ENCODE results near the gene PSMD6. TPM values are rescaled to one million over a fixed set of nuclear protein-coding genes. Genes with fewer than 3 reads are reported as not detected.

PSMD6 gene
- total RNA-seq, 1 donor from 2014 or later, result 78.6 TPM

DNA sequence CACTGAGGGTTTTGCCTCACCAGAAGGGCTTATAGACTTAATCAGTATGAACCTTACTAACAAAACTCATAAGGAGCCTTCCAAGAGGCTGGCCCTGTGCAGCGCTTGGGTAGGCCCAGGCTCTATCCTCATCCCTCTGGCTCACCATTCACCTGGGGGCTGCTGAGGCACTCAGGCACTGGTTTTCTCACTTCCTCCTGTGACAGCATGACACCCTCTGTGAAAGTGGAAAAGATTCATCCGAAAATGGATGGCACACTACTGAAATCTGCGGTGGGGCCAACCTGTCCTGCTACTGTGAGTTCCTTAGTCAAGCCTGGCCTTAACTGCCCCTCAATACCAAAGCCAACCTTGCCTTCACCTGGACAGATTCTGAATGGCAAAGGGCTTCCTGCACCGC, 41.3 kb downstream of the PSMD6 start:
- H3K9me3 Mint-ChIP-seq (ENCODE audit: unreplicated experiment), result no peaks in the 10 kb centered on the region
- H3K27me3 Mint-ChIP-seq (ENCODE audit: unreplicated experiment), result no peaks in the 10 kb centered on the region
- no peak overlapping the region for H3K27ac Mint-ChIP-seq (ENCODE audit: unreplicated experiment)

DNA sequence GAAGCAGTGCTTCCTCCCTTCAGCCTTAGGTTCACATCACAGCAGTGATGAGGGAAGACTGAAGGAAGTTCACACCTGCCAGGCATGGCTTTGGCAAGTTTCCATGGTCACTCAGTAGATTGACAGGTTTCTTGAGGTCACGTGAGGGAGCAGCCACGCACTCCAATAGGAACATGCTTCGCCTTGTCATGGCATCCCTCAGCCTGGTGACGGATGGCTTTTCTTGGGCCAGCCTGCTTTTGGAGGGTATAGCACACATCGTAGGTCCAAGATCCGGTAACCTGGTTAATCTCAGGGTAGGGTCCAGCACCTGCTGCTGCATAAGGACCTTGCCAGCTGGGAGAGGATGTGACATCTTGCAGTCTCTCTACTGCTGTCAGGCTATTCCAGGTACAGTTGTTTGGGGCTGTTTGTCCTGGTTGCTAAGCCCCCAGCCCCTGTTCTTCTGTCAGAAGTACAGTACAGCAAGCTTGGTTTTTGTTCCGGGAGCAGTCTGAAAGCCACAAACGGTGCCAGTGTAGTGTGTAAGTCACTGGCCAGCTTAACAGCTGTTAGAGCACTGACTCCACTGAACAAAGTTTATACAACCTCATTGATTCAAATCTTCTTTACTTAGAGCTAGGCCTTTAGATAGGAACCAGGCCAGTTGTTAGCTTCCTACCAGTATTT, 42.3 kb downstream of the PSMD6 start:
- DNase-seq, result no peak
- Mint-ChIP-seq H3K36me3 (ENCODE audit: unreplicated experiment) (no peaks in the 10 kb centered on the region), H3K4me1 (ENCODE audit: low read depth, unreplicated experiment) (no peaks in the 10 kb centered on the region), H3K27me3 (ENCODE audit: unreplicated experiment) (no peaks in the 10 kb centered on the region), H3K9me3 (ENCODE audit: unreplicated experiment) (no peaks in the 10 kb centered on the region), H3K27ac (ENCODE audit: unreplicated experiment) (no peak overlapping the region), H3K4me3 (ENCODE audit: unreplicated experiment) (no peak overlapping the region)
- TF ChIP-seq, protein P1, sequence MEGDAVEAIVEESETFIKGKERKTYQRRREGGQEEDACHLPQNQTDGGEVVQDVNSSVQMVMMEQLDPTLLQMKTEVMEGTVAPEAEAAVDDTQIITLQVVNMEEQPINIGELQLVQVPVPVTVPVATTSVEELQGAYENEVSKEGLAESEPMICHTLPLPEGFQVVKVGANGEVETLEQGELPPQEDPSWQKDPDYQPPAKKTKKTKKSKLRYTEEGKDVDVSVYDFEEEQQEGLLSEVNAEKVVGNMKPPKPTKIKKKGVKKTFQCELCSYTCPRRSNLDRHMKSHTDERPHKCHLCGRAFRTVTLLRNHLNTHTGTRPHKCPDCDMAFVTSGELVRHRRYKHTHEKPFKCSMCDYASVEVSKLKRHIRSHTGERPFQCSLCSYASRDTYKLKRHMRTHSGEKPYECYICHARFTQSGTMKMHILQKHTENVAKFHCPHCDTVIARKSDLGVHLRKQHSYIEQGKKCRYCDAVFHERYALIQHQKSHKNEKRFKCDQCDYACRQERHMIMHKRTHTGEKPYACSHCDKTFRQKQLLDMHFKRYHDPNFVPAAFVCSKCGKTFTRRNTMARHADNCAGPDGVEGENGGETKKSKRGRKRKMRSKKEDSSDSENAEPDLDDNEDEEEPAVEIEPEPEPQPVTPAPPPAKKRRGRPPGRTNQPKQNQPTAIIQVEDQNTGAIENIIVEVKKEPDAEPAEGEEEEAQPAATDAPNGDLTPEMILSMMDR (IDR thresholded peaks at IDR 0.05; ENCODE audit: partially characterized antibody, unreplicated experiment), result no peak

More for the DNA sequence above, 41.3 kb downstream of the PSMD6 start:
- TF ChIP-seq, protein P1 (IDR thresholded peaks at IDR 0.05; ENCODE audit: partially characterized antibody, unreplicated experiment), result no peak
- Mint-ChIP-seq H3K36me3 (ENCODE audit: unreplicated experiment) (no peaks in the 10 kb centered on the region), H3K4me1 (ENCODE audit: low read depth, unreplicated experiment) (no peaks in the 10 kb centered on the region), H3K4me3 (ENCODE audit: unreplicated experiment) (no peak overlapping the region)
- no peak for DNase-seq

DNA sequence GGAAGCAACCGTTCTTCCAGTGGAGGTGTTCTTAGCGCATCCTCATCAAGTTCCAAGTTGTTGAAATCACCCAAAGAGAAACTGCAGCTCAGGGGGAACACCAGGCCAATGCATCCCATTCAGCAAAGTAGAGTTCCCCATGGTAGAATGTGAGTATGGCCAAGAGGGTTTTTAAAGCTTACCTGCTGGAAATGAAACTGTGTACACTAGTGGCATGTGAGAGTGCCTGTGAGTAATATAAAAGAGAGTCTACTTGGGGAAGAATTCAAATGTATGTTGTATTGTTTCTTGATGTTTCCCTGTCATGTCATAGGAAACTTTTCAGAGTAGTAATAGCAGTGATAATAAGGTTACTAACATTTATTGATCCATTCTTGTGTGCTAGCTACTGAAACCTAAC, 43.3 kb downstream of the PSMD6 start:
- no peaks in the 10 kb centered on the region for H3K36me3 Mint-ChIP-seq (ENCODE audit: unreplicated experiment)
- H3K27me3 Mint-ChIP-seq (ENCODE audit: unreplicated experiment), result no peaks in the 10 kb centered on the region
- no peak overlapping the region for H3K4me3 Mint-ChIP-seq (ENCODE audit: unreplicated experiment)
- no peak for DNase-seq
- no peaks in the 10 kb centered on the region for H3K9me3 Mint-ChIP-seq (ENCODE audit: unreplicated experiment)
- TF ChIP-seq, protein P1 (IDR thresholded peaks at IDR 0.05; ENCODE audit: partially characterized antibody, unreplicated experiment), result no peak
- no peak overlapping the region for H3K27ac Mint-ChIP-seq (ENCODE audit: unreplicated experiment)
- no peaks in the 10 kb centered on the region for H3K4me1 Mint-ChIP-seq (ENCODE audit: low read depth, unreplicated experiment)

DNA sequence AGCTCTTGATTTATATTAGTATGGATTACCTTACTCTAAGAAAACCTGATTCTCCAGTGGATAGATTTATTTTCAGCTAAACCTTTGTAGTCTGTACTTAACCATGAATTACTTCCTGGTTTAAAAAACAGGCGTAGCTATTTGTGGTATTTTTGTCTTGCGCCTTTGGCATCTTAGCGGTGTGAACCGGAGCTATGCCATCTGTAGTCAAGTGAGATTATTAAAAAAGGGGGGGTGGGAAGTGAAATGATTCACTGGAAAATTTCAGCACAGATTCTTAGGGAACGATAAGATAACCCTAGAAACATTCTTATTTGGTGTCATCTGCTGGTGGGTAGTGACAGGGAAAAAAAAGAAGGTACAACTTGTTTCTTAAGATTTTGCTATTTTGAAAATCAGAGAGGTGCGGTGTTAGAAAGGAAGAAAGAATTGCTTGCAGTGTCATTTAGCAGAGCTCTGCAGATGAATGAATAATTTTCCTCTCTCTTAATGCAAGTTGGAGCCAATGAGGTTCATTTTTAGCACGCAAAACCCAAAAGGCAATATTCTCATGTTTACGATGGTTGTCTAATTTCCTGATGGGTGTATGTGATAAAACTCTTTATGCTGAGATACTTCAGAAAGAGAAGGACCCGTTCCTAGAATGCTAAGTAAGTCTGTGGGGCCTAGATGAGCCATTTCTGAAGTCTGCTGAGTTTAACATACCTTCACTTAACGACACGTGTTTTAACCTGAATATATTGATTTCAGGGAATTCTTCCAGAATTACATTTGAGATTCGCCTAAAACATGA, 44.0 kb downstream of the PSMD6 start:
- no peak overlapping the region for H3K4me3 Mint-ChIP-seq (ENCODE audit: unreplicated experiment)
- H3K9me3 Mint-ChIP-seq (ENCODE audit: unreplicated experiment), result no peaks in the 10 kb centered on the region

More for the DNA sequence above, 44.0 kb downstream of the PSMD6 start:
- TF ChIP-seq, protein P1 (IDR thresholded peaks at IDR 0.05; ENCODE audit: partially characterized antibody, unreplicated experiment), result no peak
- Mint-ChIP-seq H3K27me3 (ENCODE audit: unreplicated experiment) (no peaks in the 10 kb centered on the region), H3K36me3 (ENCODE audit: unreplicated experiment) (no peaks in the 10 kb centered on the region), H3K4me1 (ENCODE audit: low read depth, unreplicated experiment) (no peaks in the 10 kb centered on the region), H3K27ac (ENCODE audit: unreplicated experiment) (no peak overlapping the region)
- no peak for DNase-seq
